ENCODE measurements around the gene TRIM45.

DNA sequence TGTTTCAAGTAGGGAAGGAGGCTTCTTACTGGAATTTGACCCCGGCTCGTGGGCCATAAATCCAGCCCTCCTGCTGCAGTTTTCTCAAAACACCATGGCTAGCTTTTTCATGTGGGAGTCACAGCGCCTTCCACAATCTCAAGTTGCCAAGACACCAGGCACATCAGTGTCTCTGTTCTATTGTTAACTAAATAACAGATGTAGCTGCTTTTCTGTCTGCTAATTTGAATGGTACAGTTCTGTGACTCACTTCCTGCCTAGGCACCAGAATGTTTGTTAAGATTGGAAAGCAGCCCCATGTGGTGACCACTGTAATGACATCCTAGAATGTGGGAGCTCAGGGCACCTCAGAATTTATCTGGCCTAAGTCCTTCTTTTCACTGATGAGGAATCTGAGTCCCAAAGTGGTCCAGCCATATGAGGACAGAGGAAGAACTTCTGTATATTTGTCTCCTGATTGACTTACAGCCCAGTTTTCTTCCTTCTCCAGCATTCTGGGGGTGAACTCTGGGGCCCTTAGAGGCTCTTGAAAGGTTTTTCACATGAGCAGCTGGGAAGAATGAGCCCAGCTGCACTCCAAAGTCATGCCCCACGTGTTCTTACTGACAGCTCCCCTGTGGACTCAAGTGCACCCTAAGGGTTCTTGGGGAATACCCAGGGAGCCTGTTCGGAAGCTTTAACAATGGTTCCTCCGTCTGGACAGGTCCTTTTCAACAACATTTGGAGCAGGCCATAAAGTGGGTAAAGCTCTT is 27.5 kb downstream of the TRIM45 start:
- TF ChIP-seq POLR2A (IDR thresholded peaks at IDR 0.05) (no peak), CTCF (IDR thresholded peaks at IDR 0.05) (peak in 4 of 12 donors; percentile 7 to 30 (median 19))
